Measurements from ENCODE around the gene CNR2.
A peak's percentile ranks its signal among the peaks of the same experiment; 100 is the strongest.

CNR2 gene

DNA sequence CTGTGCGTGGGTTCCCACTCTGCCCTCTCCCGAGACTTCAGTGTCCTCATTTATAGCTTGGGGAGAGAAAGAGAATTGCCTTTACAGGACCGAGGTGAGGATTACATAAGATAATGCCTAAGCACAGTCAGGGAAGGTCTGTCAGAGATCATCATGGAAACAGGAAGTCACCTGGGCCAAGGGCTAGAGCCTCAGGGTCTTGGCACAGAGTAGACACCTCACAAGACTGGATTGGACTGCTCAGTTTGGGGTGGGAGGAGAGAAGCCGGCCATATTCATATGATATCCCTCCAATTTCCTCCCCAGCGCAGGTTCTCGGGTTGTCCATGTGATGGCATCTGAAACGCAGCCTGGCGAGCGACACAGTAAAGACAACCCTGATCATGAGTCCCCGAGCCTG, 3.8 kb downstream of the CNR2 start:
- no peaks in the 10 kb centered on the region for H3K79me2 ChIP-seq (ENCODE audit: insufficient read depth, low read length)
- H3K9ac ChIP-seq (ENCODE audit: low read depth, low read length), result no peak overlapping the region
- H2AFZ ChIP-seq (ENCODE audit: low read depth, low read length), result peak overlapping the region; percentile 22; the same call in 1 of the 2 replicates
- TF ChIP-seq EZH2 (IDR thresholded peaks at IDR 0.05; ENCODE audit: borderline replicate concordance, low read depth, low read length, severe bottlenecking), result no peak
- TF ChIP-seq CTCF (IDR thresholded peaks at IDR 0.05; ENCODE audit: borderline replicate concordance, extremely low read depth, low read length, poor library complexity, severe bottlenecking), result no peak
- H3K36me3 ChIP-seq (ENCODE audit: insufficient read depth, low read length), result no peaks in the 10 kb centered on the region
- peaks cover 11% of the 10 kb centered on the region for H3K4me1 ChIP-seq (ENCODE audit: insufficient read depth, low read length)
- H3K9me3 ChIP-seq (ENCODE audit: insufficient read depth, low read length, severe bottlenecking), result no peaks in the 10 kb centered on the region
- no peaks in the 10 kb centered on the region for H4K20me1 ChIP-seq (ENCODE audit: insufficient read depth, low read length)
- ATAC-seq (ENCODE audit: insufficient read depth, low read depth) (no peak), DNase-seq (no peak)
- H3K27ac ChIP-seq (ENCODE audit: low read length), result no peak overlapping the region
- H3K4me3 ChIP-seq (ENCODE audit: low read depth in 1 of 2, low read length in 2 of 2), result no peak overlapping the region
- no peaks in the 10 kb centered on the region for H3K27me3 ChIP-seq (ENCODE audit: insufficient read depth, low read length, poor library complexity)
- H3K4me2 ChIP-seq (ENCODE audit: insufficient read depth, low read length), result no peak overlapping the region

DNA sequence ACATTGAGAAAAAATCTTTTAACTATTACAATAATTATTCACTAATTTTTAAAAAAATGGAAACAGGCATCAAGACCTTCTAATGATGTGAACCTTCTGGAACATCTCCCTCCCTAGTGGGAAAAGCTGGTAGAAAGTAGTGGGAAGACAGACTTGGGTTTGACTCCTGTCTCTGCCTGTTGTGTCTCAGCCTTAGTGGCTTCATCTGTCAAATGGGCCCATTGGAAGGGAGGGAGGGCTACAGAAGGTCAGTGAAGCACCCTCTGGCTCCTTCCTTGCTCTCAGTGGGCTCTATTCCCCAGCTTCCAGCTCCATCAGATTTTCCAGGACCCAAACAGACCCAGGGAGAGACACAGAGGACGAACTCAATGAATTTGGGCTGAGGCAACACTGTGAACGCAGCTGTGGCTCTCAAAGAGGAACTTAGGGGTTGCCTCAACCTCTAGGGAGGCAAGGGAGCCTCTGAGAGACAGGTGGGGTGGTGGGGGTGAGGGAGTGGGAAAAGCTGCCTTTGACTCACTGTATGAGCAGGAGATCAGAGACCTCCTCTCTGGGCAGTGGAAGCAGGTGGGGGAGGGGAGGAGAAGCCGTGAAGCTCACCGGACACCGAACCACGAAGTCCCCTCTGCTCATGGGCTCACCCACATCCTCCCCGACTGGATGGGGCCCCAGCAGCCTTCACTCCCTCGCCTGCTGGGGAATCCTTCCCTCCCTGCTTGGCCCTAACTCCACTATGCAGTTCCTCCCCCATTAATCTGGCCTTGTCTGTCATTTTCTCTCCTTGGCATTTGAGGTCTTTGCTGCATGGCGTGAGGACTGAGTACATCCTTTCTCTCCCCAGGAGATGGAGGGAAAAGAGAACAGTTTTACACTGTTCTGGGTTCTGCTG, 4.5 kb downstream of the CNR2 start:
- peak; percentile 57 for DNase-seq
- 0 out of 2 replicates have a peak overlapping the region, but pooled peaks have one; percentile 4 for H3K27ac ChIP-seq (ENCODE audit: low read length)
- H2AFZ ChIP-seq (ENCODE audit: low read depth, low read length), result peak overlapping the region; percentile 22; the same call in 1 of the 2 replicates
- no peak for TF ChIP-seq CTCF (IDR thresholded peaks at IDR 0.05; ENCODE audit: borderline replicate concordance, extremely low read depth, low read length, poor library complexity, severe bottlenecking)
- no peak for TF ChIP-seq EZH2 (IDR thresholded peaks at IDR 0.05; ENCODE audit: borderline replicate concordance, low read depth, low read length, severe bottlenecking)
- peaks cover 11% of the 10 kb centered on the region for H3K4me1 ChIP-seq (ENCODE audit: insufficient read depth, low read length)
- peak; percentile 81 for ATAC-seq (ENCODE audit: insufficient read depth, low read depth)
- H3K4me3 ChIP-seq (ENCODE audit: low read depth in 1 of 2, low read length in 2 of 2), result no peak overlapping the region
- no peak overlapping the region for H3K4me2 ChIP-seq (ENCODE audit: insufficient read depth, low read length)
- H3K36me3 ChIP-seq (ENCODE audit: insufficient read depth, low read length), result no peaks in the 10 kb centered on the region
- no peaks in the 10 kb centered on the region for H4K20me1 ChIP-seq (ENCODE audit: insufficient read depth, low read length)
- H3K9me3 ChIP-seq (ENCODE audit: insufficient read depth, low read length, severe bottlenecking), result no peaks in the 10 kb centered on the region
- H3K9ac ChIP-seq (ENCODE audit: low read depth, low read length), result no peak overlapping the region
- H3K79me2 ChIP-seq (ENCODE audit: insufficient read depth, low read length), result no peaks in the 10 kb centered on the region
- H3K27me3 ChIP-seq (ENCODE audit: insufficient read depth, low read length, poor library complexity), result no peaks in the 10 kb centered on the region

- Histone ChIP-seq H3K27ac (ENCODE audit: low read length) (no peak overlapping the region), H3K4me3 (ENCODE audit: low read depth in 1 of 2, low read length in 2 of 2) (no peak overlapping the region), H3K4me1 (ENCODE audit: insufficient read depth, low read length) (peaks cover 11% of the 10 kb centered on the region), H3K9me3 (ENCODE audit: insufficient read depth, low read length, severe bottlenecking) (no peaks in the 10 kb centered on the region), H3K4me2 (ENCODE audit: insufficient read depth, low read length) (no peak overlapping the region), H3K36me3 (ENCODE audit: insufficient read depth, low read length) (no peaks in the 10 kb centered on the region), H3K9ac (ENCODE audit: low read depth, low read length) (no peak overlapping the region), H2AFZ (ENCODE audit: low read depth, low read length) (no peak overlapping the region), H3K27me3 (ENCODE audit: insufficient read depth, low read length, poor library complexity) (no peaks in the 10 kb centered on the region), H3K79me2 (ENCODE audit: insufficient read depth, low read length) (no peaks in the 10 kb centered on the region), H4K20me1 (ENCODE audit: insufficient read depth, low read length) (no peaks in the 10 kb centered on the region)
- DNase-seq (no peak), ATAC-seq (ENCODE audit: insufficient read depth, low read depth) (no peak)
- TF ChIP-seq CTCF (IDR thresholded peaks at IDR 0.05; ENCODE audit: borderline replicate concordance, extremely low read depth, low read length, poor library complexity, severe bottlenecking), result no peak
Observed at GRCh38 chr1:23906731-23907130, 6.4 kb downstream of the CNR2 start.
